ENCODE results near the gene TSC2.
"Not testable (repeated sequence)": the region's sequence is repeated elsewhere in the genome, so short reads cannot be mapped to it uniquely, and the experiment has no call there.

Gene TSC2

DNA sequence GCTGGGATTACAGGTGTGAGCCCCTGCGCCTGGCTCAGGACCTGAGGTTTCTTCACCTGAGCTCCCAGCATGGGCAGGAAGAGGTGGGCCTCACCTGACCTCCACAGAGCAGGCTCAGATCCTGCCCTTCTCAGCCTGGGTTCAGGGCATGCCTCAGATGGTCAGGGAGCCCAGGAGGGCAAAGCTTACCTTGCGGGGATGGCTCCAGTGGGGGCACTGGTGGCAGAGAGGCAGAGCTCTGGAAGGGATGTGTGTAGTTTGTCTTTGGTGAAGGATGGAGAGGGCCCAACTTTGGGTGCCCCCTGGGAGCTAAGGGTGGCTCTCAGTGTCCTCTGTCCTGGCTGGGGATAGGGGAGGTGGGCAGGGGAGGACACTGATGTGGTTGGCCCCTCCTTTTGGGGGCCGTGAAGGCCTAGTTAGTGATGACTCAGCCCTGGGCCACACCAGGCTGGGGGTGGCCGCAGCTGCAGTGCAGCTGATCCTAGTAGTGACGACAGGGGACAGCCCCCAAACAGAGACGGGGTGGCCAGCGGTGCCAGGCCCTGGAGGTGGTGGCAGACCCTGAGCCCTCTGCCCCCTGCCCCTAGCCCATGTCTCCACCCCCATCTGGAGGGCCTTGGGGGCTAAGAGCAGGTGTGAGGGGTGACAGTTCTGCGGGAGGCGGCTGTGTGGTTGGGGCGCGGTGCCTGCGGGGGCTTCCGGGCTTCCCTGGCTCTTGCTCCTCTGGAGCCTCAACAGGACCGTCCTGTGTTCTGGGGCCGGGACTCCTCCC, 15.3 kb upstream of the TSC2 start:
- DNase-seq = no peak

GRCh38 chr16:2033057-2033908, 14.5 kb upstream of the TSC2 start:
- peak; percentile 47 for DNase-seq

- DNase-seq = not testable (repeated sequence)
Observed at GRCh38 chr16:2033909-2034695, 13.7 kb upstream of the TSC2 start.

DNA sequence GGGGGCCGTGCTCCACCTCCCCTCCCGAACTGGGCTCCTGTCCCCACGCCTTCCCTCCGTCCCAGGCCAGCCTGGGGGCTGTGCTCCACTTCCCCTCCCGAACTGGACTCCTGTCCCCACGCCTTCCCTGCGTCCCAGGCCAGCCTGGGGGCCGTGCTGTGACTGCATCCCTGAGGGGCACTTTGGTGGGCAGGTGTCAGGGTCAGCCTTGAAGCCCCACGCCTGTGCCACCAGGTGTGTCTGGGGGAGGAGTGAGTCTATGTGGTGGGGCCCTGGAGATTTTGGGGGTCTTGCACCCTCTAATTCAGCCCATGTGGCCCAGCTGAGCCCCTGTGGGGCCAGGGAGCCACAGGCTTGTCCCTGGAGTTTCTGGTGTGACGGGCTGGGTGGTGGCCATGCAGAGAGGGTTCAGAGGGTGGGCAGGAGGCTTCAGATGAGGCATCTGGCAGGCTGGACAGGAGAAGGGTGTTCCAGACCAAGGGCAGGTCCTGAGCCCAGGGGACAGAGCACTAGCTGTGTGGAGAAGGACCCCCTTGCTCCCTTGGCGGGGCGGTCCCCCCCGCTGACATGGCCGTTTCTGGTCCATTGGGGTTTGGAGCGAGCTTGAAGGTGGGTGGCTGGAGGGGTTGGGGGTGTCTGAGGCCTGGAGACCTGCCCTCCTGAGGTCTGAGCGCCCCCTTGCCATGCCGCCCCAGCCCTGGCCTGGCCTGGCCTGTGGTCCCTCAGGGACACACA, 12.9 kb upstream of the TSC2 start:
- no peak for DNase-seq

DNA sequence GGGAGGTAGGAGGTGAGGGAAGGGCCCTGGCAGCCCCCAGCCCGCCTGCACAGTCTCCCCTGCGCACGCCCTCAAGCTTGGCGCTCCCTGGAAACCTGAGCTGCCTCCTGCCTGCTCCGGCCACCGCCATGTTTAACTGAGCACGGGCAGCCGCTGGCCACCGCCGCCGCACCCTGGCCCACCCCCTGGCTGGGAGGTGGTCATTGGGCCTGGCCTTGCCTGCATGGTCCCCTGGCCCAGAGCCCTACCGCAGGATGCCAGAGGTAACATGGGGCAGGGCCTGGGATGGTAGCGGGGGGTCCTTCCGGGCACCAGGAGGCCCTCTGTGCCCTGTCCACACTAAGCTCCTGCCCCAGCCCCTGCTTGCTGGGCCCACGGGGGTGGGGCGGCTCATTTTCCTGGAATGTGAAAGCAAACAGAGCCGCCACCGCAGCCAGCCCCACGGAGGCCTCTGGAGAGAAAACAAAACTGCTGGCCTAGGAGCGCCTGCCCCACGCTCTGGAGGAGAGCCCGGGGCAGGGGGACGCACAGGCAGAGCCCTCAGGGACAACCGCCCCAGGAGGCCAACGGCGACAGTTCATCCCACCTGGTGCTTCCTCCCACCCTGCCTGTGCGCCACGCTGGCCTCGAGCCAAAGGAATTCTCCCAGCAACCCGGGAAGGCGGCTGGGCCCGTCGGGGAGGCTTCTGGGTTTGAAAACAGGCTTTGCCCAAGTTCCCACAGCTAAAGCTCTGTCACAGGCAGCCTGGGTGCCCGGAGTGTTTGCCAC, 12.2 kb upstream of the TSC2 start:
- peak; percentile 80 for DNase-seq

- no peak for DNase-seq
Observed at GRCh38 chr16:2036200-2036966, 11.4 kb upstream of the TSC2 start.

DNA sequence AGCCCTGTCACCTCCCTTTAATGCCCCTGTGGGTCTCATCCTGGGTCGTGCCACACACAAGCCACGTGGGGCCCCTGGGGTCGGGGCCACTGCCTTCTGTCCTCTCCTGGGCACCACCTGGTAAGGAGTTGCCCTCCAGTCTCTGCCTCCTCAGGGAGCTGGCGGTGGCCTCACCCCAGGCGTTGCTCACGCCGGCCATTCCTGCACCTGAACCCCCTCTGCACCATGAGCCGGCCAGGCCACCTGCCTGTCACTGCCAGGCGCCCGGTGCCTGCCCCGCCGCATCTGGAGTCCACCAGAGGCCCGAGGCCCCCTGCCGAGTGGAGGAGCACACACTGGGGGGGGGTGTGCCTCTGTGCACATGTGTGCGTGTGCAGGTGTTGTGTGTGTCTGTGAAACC, 10.7 kb upstream of the TSC2 start:
- no peak for DNase-seq

DNA sequence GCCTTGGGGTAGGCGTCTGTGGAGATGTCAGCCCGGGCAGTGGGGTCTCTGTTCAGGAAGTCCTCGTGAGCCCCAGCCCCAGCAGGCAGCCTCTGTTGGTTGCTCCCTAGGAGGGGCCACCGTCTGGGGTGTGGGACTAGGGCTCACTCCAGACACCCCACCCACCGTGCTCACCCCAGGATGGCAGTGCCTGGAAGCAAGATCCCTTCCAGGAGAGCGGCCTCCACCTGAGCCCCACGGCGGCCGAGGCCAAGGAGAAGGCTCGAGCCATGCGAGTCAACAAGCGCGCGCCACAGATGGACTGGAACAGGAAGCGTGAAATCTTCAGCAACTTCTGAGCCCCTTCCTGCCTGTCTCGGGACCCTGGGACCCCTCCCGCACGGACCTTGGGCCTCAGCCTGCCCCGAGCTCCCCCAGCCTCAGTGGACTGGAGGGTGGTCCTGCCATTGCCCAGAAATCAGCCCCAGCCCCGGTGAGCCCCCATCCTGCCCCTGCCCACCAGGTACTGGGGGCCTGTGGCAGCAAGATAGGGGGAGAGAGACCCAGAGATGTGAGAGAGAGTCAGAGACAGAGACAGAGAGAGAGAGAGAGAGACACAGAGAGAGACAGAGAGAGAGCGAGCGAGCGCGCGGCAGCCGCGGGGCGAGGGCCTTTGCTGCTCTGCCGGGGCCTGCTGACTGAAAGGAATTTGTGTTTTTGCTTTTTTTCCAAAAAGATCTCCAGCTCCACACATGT, 10.0 kb upstream of the TSC2 start:
- no peak for DNase-seq

GRCh38 chr16:2038382-2039231, 9.2 kb upstream of the TSC2 start:
- DNase-seq = no peak

GRCh38 chr16:2039274-2040031, 8.3 kb upstream of the TSC2 start:
- peak; percentile 32 for DNase-seq

DNA sequence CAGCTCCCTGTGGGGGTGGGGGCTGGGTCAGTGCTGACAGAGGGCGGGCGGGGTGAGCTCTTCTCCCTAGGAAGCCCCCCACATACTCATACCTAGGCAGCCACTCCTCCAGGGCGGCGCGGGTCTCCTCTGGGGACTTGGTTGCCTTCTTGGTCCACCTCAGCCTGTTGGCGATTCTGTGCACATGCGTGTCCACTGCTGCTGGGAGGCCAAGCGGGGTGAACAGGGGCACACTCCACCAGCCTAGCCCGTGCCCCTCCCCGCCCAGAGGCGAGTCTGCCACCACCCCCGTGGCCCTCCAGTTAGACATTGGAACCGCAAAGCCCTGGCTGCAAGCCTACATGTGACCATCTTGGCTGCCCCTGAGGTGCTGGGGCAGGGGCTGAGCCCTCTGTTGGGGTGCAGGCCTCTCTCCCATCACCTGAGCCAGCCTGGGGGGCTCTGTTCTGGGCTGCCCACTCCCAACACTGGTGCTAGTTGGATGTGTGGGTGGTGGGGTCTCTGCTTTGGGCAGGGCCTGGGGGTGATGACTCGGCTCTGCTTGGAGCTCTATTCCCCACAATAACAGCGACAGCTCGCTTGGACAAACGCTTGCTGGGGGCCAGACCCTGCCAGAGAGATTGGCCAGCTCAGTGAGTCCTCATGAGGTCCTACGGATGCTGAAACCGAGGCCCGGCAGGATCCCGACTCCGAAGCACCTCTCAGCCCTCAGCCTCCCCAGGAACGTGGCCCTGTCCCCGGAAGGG, 7.6 kb upstream of the TSC2 start:
- no peak for DNase-seq

DNA sequence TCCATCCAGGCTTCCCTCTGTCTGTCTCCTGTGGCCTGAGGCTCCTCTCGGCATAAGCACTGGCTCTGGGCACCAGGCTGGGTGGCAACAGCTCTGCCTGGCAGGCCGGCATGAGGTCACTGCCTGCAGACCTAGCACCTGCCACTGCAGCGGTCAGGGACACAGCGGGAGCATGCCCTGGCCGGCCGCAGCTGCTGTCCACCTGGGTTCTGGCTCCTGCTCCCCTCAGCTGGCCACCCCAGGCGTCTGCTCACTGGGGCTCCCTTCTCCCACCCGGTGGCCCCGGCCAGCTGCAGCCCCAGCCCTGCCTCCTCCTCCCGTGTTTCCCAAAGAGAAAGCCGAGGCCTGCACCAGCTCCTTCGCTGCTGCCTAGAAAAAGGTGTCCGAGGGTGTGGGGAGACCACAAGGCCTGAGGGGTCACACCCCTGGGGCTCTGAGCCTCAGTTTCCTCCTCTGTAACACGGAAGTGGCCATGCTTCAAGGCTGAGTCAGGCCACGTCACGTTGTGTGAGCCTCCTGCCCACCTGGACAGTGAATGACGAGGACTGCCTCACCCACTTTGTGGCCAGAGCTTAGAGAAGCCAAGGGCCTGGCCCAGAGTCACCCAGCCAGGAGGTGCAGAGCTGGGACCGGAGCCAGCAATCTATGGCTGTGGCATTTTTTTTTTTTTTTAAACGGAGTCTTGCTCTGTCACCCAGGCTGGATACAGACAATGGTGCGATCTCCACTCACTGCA, 6.8 kb upstream of the TSC2 start:
- no peak for DNase-seq

DNA sequence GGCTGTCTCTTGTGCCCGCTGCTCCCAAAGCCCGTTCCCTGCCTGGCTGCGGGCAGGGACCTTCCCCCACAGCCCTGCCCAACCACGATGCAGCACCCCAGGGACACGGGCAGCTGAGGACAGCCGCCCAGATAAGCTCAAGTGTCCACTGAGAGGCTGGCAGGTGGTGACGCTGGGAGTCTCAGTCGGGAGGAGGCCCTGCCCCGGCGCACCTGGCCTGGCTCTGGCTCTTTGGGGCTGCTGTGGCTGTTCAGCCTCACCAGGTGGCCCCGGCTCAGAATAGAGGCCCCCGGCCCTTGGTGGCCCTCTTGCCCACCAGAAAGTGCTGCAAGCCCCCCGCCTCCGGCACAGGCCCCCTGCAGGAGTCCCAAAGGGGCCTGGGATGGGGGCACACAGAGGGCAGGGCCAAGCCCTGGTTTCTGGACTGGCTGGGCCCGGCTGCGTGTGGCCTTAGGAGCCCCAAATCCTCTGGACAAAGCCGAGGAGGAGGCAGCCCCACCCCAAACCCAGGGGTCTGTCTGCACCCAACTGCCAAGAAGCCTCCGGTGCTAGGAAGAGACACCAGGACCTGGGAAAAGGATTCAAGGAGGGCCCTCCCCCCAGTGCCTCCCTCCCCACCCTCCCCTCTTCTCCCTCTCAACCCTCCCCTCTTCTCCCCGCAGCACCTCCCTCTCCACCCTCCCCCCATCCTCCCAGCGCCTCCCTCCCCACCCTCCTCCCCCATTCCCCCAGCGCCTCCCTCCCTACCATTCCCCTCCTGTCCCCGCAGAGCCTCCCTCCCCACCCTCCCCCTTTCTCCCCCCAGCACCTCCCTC, 5.4 kb upstream of the TSC2 start:
- no peak for DNase-seq

GRCh38 chr16:2042986-2043666, 4.7 kb upstream of the TSC2 start:
- DNase-seq = no peak

- no peak for DNase-seq
Observed at GRCh38 chr16:2043667-2044451, 3.9 kb upstream of the TSC2 start.

Data from amniotic stem cell (primary cell).